Bronchial epithelial cell (primary cell): Measurements from ENCODE around the gene EGFLAM. TPM values are rescaled to one million over a fixed set of nuclear protein-coding genes. Genes with fewer than 3 reads are reported as not detected.

Source experiments
- DNase-seq: peaks from one replicate; pipeline ENCODE4 v3.0.0-alpha.2; 2010; ENCODE audit warnings: low read depth
- FAIRE-seq: peaks from 2 replicates; lab custom pipeline; 2011; peaks lifted over from hg19 to GRCh38; lab: Jason Lieb, UNC
- H3K27me3 ChIP-seq: 2 replicates; pipeline ENCODE4 v1.5.1; 2011; ENCODE audit warnings: low read length; ENCODE audit not compliant: control insufficient read depth, insufficient read depth
- H3K36me3 ChIP-seq: 2 replicates; pipeline ENCODE4 v1.5.1; 2011; ENCODE audit warnings: low read length; ENCODE audit not compliant: control insufficient read depth, insufficient read depth
- H3K4me3 ChIP-seq: 2 replicates; pipeline ENCODE4 v1.5.1; 2011; ENCODE audit warnings: mild to moderate bottlenecking, low read depth, low read length, control low read depth
- total RNA-seq: library from RNA; depleted of rRNA; stranded (reverse); fragments of >200 nt; gene quantifications from 2 replicates; pipeline ENCODE4 v1.2.1, GENCODE V29; 2014
- TF ChIP-seq, protein P1 (sequence below): IDR thresholded peaks from 2 replicates; pipeline ENCODE4 v1.5.1; 2011; ENCODE audit warnings: mild to moderate bottlenecking, moderate library complexity, low read length, control low read depth, inconsistent platforms; ENCODE audit not compliant: insufficient read depth, severe bottlenecking

The EGFLAM gene
- total RNA-seq, 1 donor from 2014 or later: 0.53 TPM

DNA sequence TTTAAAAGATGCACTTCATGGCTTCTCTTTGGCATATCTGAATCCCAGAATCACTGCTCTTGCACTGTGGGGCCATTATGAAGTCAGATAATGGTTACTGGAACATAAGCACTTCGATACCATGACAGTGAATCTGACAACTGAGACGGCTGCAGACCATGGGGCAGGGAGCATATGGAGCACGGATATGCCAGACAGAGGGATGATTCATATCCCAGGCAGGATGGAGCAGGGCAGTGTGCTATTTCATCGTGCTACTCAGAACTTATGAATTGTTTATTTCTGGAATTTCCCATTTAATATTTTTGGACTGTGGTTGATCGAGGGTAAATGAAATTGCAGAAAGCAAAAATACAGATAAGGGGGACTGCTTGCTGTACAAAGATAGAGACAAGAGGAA, 145.0 kb downstream of the EGFLAM start:
- no peaks in the 10 kb centered on the region for H3K27me3 ChIP-seq
- H3K4me3 ChIP-seq: no peak overlapping the region
- TF ChIP-seq, protein P1, sequence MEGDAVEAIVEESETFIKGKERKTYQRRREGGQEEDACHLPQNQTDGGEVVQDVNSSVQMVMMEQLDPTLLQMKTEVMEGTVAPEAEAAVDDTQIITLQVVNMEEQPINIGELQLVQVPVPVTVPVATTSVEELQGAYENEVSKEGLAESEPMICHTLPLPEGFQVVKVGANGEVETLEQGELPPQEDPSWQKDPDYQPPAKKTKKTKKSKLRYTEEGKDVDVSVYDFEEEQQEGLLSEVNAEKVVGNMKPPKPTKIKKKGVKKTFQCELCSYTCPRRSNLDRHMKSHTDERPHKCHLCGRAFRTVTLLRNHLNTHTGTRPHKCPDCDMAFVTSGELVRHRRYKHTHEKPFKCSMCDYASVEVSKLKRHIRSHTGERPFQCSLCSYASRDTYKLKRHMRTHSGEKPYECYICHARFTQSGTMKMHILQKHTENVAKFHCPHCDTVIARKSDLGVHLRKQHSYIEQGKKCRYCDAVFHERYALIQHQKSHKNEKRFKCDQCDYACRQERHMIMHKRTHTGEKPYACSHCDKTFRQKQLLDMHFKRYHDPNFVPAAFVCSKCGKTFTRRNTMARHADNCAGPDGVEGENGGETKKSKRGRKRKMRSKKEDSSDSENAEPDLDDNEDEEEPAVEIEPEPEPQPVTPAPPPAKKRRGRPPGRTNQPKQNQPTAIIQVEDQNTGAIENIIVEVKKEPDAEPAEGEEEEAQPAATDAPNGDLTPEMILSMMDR: no peak
- FAIRE-seq: no peak
- H3K36me3 ChIP-seq: no peaks in the 10 kb centered on the region
- DNase-seq: peak; percentile 32

- no peak for DNase-seq
- H3K27me3 ChIP-seq: no peaks in the 10 kb centered on the region
- FAIRE-seq: no peak
- TF ChIP-seq, protein P1: no peak
- no peaks in the 10 kb centered on the region for H3K36me3 ChIP-seq
- H3K4me3 ChIP-seq: no peak overlapping the region
Observed at GRCh38 chr5:38403877-38404635, 145.7 kb downstream of the EGFLAM start.

DNA sequence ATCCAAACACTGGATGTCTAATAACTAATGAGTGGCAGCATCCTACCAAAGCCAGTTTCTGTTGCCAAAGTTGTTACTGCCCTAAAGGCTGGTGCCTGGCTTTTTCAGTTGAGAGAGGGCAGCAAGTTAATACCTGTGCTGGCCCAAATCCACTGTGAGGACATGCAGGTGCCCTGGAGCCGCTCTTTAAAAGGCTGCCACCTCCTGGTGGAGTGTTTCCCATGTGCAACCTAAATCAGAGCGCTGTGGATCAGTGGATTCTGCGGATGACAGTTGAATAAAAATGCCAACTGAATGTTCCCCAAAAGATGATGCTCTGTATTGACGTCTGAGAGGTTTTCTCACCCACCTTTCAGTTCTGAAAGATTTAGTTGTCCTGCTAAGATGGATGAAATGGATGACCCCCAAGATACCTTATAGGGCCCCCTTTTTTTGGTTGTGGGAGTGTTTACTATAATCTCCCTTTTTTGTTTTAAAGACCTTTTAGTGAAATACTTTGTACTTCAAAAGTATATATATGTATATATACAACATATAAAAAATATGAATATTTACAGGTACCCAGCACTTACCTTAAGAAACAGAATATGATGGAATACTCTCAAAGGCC, 146.4 kb downstream of the EGFLAM start:
- TF ChIP-seq, protein P1: peak; percentile 67
- Histone ChIP-seq H3K4me3 (no peak overlapping the region), H3K27me3 (no peaks in the 10 kb centered on the region), H3K36me3 (no peaks in the 10 kb centered on the region)
- peak; percentile 49 for DNase-seq
- FAIRE-seq: no peak

DNA sequence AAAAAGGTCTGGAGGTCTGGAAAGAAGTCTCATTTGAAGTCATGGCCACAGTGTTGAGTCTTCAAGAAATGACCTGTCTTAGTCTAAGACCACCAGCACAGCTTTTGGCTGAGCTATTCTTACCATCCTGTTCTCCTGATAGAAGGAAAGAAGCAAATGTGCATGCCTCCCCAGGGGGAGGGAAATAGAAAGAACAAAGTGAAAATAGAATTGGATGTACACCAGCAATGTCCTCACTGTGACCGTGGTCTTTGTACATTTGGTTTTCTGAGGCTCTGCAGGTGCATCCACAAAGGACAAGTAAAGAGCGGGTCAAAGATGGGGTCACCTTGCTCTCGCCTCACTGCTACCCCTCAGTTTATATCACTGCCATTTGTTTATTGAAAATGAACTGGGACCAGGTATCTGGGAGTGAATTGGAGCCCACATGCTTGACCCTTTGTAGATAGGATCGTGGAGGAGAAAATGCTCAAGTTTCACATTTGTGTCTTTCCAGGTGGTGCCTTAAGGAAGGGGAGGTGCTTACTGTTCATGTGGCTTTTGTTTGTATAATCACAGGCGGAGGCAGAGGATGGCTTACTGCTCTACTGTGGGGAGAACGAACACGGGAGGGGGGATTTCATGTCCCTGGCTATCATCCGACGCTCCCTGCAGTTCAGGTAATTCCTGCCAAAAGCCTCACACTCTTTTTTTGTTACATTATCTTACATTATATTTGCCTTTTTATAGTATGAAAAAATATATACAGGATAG, 150.3 kb downstream of the EGFLAM start:
- DNase-seq (no peak), FAIRE-seq (no peak)
- Histone ChIP-seq H3K36me3 (no peaks in the 10 kb centered on the region), H3K27me3 (peaks cover 2% of the 10 kb centered on the region), H3K4me3 (no peak overlapping the region)
- TF ChIP-seq, protein P1: no peak

- TF ChIP-seq, protein P1: no peak
- DNase-seq: no peak
- no peak overlapping the region for H3K4me3 ChIP-seq
- H3K36me3 ChIP-seq: no peaks in the 10 kb centered on the region
- peaks cover 2% of the 10 kb centered on the region for H3K27me3 ChIP-seq
- FAIRE-seq: no peak
Observed at GRCh38 chr5:38410304-38410990, 152.1 kb downstream of the EGFLAM start.
